GM19438 (cell line): ENCODE data around the gene NTRK2.
"Not testable (repeated sequence)": the region's sequence is repeated elsewhere in the genome, so short reads cannot be mapped to it uniquely, and the experiment has no call there.

Experiments
- ATAC-seq: cut with Tn5 transposase; IDR thresholded peaks from one replicate; pipeline ENCODE4 v1.9.1; 2021; ENCODE audit warnings: low read depth; ENCODE audit not compliant: unreplicated experiment

The NTRK2 gene

GRCh38 chr9:84874596-84874995 is 205.1 kb downstream of the NTRK2 start:
- ATAC-seq, result no peak

- ATAC-seq, result no peak
Measured at GRCh38 chr9:84875193-84875592, 205.7 kb downstream of the NTRK2 start.

GRCh38 chr9:84879631-84880030 is 210.1 kb downstream of the NTRK2 start:
- ATAC-seq, result no peak

GRCh38 chr9:84880835-84881234 is 211.3 kb downstream of the NTRK2 start:
- ATAC-seq, result no peak

GRCh38 chr9:84886866-84887265 is 217.3 kb downstream of the NTRK2 start:
- ATAC-seq, result no peak

GRCh38 chr9:84891924-84892323 is 222.4 kb downstream of the NTRK2 start:
- ATAC-seq, result no peak

GRCh38 chr9:84893419-84894128 is 224.0 kb downstream of the NTRK2 start:
- ATAC-seq, result no peak

GRCh38 chr9:84894859-84895258 is 225.3 kb downstream of the NTRK2 start:
- no peak for ATAC-seq

- ATAC-seq, result no peak
Measured at GRCh38 chr9:84897362-84898094, 228.0 kb downstream of the NTRK2 start.

- ATAC-seq, result no peak
Measured at GRCh38 chr9:84898188-84898587, 228.7 kb downstream of the NTRK2 start.

GRCh38 chr9:84898618-84899017 is 229.1 kb downstream of the NTRK2 start:
- ATAC-seq, result not testable (repeated sequence)

GRCh38 chr9:84899326-84899725 is 229.8 kb downstream of the NTRK2 start:
- no peak for ATAC-seq

GRCh38 chr9:84900421-84900820 is 230.9 kb downstream of the NTRK2 start:
- ATAC-seq, result no peak

- no peak for ATAC-seq
Measured at GRCh38 chr9:84903963-84904362, 234.4 kb downstream of the NTRK2 start.

GRCh38 chr9:84916769-84917168 is 247.2 kb downstream of the NTRK2 start:
- ATAC-seq, result no peak

- ATAC-seq, result no peak
Measured at GRCh38 chr9:84917366-84918070, 248.0 kb downstream of the NTRK2 start.

GRCh38 chr9:84919440-84919839 is 249.9 kb downstream of the NTRK2 start:
- no peak for ATAC-seq

- ATAC-seq, result no peak
Measured at GRCh38 chr9:84921175-84921574, 251.6 kb downstream of the NTRK2 start.

GRCh38 chr9:84922051-84922450 is 252.5 kb downstream of the NTRK2 start:
- no peak for ATAC-seq

GRCh38 chr9:84924266-84924665 is 254.7 kb downstream of the NTRK2 start:
- ATAC-seq, result no peak

GRCh38 chr9:84925225-84925872 is 255.8 kb downstream of the NTRK2 start:
- ATAC-seq, result no peak
